Osteoblast (primary cell): ENCODE measurements around the gene MNT. TPM values are rescaled to one million over a fixed set of nuclear protein-coding genes. Genes with fewer than 3 reads are reported as not detected.

ENCODE experiments used
- DNase-seq: peaks from one replicate; pipeline ENCODE4 v3.0.0; 2011; ENCODE audit warnings: low spot score, mixed read lengths; ENCODE audit not compliant: insufficient read length; ENCODE audit errors: missing footprints
- H2AFZ ChIP-seq: 2 replicates; pipeline ENCODE4 v1.6.0; 2011; ENCODE audit warnings: mild to moderate bottlenecking, low read length
- H3K27ac ChIP-seq: 2 replicates; pipeline ENCODE4 v1.5.1; 2011; ENCODE audit warnings: mild to moderate bottlenecking, low read depth, low read length, moderate library complexity
- H3K27me3 ChIP-seq: 2 replicates; pipeline ENCODE4 v1.6.0; 2012; ENCODE audit warnings: mild to moderate bottlenecking, control low read depth, inconsistent platforms, low read length, moderate library complexity; ENCODE audit not compliant: insufficient read depth
- H3K36me3 ChIP-seq: 2 replicates; pipeline ENCODE4 v1.5.1; 2011; ENCODE audit warnings: mild to moderate bottlenecking, low read length, control low read depth, moderate library complexity; ENCODE audit not compliant: insufficient read depth
- H3K4me1 ChIP-seq: 2 replicates; pipeline ENCODE4 v1.5.1; 2011; ENCODE audit warnings: mild to moderate bottlenecking, low read length, control low read depth, moderate library complexity; ENCODE audit not compliant: insufficient read depth
- H3K4me2 ChIP-seq: 2 replicates; pipeline ENCODE4 v1.6.0; 2011; ENCODE audit warnings: mild to moderate bottlenecking, low read length; ENCODE audit not compliant: insufficient read depth
- H3K4me3 ChIP-seq: fragments of 200-600 bp; sonication (generic); 3 replicates; pipeline ENCODE4 v1.5.1; 2012; ENCODE audit warnings: mild to moderate bottlenecking, low read length, inconsistent platforms; ENCODE audit not compliant: insufficient read depth
- H3K79me2 ChIP-seq: 2 replicates; pipeline ENCODE4 v1.6.0; 2012; ENCODE audit warnings: mild to moderate bottlenecking, low read length, control low read depth, inconsistent platforms; ENCODE audit not compliant: insufficient read depth
- H3K9me3 ChIP-seq: 2 replicates; pipeline ENCODE4 v1.5.1; 2011; ENCODE audit warnings: low read depth, low read length, control low read depth
- H4K20me1 ChIP-seq: 2 replicates; pipeline ENCODE4 v1.6.0; 2012; ENCODE audit warnings: mild to moderate bottlenecking, low read length, control low read depth; ENCODE audit not compliant: insufficient read depth
- total RNA-seq: library from RNA; depleted of rRNA; stranded (reverse); fragments of >200 nt; gene quantifications from 2 replicates; pipeline ENCODE4 v1.2.3, GENCODE V29; 2012
- TF ChIP-seq, protein P1 (sequence below): IDR thresholded peaks from 2 replicates; pipeline ENCODE4 v1.5.1; 2011; ENCODE audit warnings: mild to moderate bottlenecking, low read depth, low read length, moderate library complexity; ENCODE audit errors: extremely low read depth

MNT gene
- total RNA-seq, 1 donor = 12.3 TPM

DNA sequence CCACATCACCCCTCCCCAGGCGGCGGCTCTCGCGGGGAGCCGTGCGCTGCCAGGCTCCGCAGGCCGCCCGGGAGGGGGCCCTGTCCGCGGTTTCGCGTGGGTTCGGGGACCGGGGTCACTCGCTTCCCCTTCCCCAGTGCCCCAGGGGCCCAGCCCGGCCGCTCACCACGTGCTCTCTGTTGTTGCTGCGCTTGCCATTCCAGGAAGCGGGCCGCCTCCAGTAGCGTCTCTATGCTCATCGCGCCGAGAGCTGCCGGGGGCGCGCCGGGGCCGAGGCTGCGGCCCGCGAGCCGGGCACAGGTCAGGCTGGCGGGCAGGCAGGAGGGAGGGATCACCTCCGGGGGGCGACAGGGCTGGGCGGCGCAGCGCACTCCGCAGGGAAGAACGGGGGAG, 390 bp downstream of the MNT start:
- peak overlapping the region; percentile 98 for H3K4me2 ChIP-seq
- H3K4me1 ChIP-seq = peaks cover 55% of the 10 kb centered on the region
- no peak overlapping the region for H2AFZ ChIP-seq
- TF ChIP-seq, protein P1, sequence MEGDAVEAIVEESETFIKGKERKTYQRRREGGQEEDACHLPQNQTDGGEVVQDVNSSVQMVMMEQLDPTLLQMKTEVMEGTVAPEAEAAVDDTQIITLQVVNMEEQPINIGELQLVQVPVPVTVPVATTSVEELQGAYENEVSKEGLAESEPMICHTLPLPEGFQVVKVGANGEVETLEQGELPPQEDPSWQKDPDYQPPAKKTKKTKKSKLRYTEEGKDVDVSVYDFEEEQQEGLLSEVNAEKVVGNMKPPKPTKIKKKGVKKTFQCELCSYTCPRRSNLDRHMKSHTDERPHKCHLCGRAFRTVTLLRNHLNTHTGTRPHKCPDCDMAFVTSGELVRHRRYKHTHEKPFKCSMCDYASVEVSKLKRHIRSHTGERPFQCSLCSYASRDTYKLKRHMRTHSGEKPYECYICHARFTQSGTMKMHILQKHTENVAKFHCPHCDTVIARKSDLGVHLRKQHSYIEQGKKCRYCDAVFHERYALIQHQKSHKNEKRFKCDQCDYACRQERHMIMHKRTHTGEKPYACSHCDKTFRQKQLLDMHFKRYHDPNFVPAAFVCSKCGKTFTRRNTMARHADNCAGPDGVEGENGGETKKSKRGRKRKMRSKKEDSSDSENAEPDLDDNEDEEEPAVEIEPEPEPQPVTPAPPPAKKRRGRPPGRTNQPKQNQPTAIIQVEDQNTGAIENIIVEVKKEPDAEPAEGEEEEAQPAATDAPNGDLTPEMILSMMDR = no peak
- H3K9me3 ChIP-seq = no peaks in the 10 kb centered on the region
- H4K20me1 ChIP-seq = peaks cover 5% of the 10 kb centered on the region
- H3K79me2 ChIP-seq = peaks cover 41% of the 10 kb centered on the region
- H3K4me3 ChIP-seq = peak overlapping the region; percentile 98
- no peaks in the 10 kb centered on the region for H3K27me3 ChIP-seq
- no peaks in the 10 kb centered on the region for H3K36me3 ChIP-seq
- peak; percentile 95 for DNase-seq
- peak overlapping the region; percentile 100 for H3K27ac ChIP-seq

DNA sequence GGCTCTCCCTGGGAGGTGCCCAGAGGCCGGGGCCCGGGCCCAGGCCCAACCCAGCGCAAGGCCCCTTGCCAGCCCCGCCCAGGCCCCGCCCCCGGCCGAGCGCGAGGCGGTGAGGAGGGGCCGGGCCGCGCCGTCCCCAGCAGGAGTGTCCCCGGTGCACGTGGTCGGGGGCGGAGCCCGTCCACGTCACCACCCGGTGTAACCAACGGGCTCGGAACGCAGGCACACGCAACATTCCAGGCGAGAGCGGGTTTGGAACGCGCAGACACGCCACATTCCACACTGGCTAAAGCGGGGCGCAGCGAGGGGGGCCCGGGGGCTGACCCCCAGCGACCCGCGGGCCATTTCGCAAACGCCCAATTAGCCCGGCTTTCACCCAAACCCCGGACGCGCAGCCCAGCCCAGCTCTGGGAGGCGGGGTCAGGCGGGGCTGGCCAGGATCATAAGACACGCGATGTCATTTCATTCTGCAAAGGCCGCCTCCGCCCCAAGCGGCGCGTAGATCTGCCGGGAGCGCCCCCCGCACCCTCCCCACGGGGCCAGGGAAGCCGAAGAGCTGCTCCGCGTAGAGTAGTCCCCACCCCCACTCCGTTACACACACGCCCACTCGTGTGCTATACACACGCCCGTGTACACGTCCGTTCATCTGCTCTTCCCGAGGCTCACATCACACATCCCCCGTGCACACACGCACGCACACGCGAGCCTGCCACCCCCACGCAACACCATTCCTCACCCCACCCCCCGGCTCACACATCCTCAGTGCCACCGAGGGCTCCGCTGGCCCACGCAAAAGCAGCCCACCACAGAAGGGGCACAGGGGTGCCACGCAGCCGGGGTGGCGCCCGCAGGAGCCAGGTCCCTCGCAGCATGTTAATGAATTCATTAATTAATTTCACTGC, 1.0 kb downstream of the MNT start:
- Histone ChIP-seq H3K9me3 (no peaks in the 10 kb centered on the region), H4K20me1 (peaks cover 5% of the 10 kb centered on the region), H3K79me2 (peaks cover 47% of the 10 kb centered on the region), H3K4me2 (peak overlapping the region; percentile 98), H3K36me3 (no peaks in the 10 kb centered on the region), H3K27me3 (no peaks in the 10 kb centered on the region), H3K27ac (peak overlapping the region; percentile 100), H3K4me1 (peaks cover 53% of the 10 kb centered on the region), H2AFZ (peak overlapping the region; percentile 51), H3K4me3 (peak overlapping the region; percentile 98)
- DNase-seq = peak; percentile 100
- TF ChIP-seq, protein P1 = no peak

DNA sequence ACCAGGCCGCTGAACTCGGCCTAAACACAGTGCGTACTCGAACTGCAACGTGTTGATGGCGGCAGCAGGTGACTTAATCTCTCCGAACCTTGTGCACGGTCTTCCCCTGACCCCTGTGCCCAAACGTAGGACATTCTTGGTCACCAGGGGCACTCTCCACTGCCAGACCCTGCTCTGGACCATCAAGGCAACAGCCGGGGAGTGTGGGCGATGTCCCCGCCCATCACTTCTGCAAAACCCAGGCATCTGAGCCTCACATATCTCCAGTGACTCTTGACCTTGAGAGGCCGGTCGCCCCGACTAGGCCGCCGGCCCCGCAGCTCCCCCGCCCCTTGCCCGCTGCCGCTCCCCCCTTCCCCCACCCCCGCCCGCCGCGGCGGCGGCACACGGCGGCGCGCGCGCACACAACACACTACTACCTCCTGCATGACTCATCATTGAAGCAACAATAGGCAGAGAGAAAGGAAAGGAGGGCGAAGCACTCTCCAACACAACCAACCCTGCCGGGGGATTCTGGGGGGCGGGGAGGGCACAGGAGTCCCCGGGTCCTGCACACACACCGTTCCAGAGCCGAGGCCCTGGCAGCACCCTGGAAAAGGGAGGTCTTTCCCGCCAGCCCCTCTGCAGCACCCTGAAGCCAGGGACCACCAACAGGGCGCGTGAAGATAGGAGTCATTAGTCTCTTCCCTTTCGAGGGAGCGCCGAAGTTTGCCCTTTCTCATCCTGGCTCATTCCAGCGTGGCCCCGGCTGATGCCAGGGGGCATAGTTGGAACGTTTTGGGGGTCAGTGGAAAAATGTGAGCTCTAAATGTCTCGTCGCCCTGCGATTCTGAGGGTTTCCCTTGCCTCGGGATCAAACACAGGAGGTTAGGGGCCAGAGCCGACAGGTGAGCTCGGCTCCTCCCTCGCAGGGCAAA, 1.9 kb downstream of the MNT start:
- Histone ChIP-seq H3K79me2 (peaks cover 56% of the 10 kb centered on the region), H3K4me3 (peak overlapping the region; percentile 98)
- TF ChIP-seq, protein P1 = no peak

More for the DNA sequence above, 1.9 kb downstream of the MNT start:
- Histone ChIP-seq H4K20me1 (peaks cover 5% of the 10 kb centered on the region), H3K27me3 (no peaks in the 10 kb centered on the region), H3K9me3 (no peaks in the 10 kb centered on the region), H3K4me2 (peak overlapping the region; percentile 98), H3K27ac (peak overlapping the region; percentile 100), H2AFZ (peak overlapping the region; percentile 41), H3K4me1 (peaks cover 46% of the 10 kb centered on the region), H3K36me3 (no peaks in the 10 kb centered on the region)
- DNase-seq = peak; percentile 97
